CD4-positive, alpha-beta memory T cell (primary cell): ENCODE data around the gene TMEM184B. TPM values are rescaled to one million over a fixed set of nuclear protein-coding genes. Genes with fewer than 3 reads are reported as not detected.
A peak's percentile ranks its signal among the peaks of the same experiment; 100 is the strongest.

Source experiments
- CTCF ChIA-PET: fragments of 350-600 bp; sonication (Branson Sonifier 250); formaldehyde crosslinking; loops from one replicate; lab custom pipeline; 2021; ENCODE audit warnings: inconsistent platforms; ENCODE audit not compliant: partially characterized antibody; lab: Charles Lee
- POLR2A ChIA-PET: fragments of 350-600 bp; sonication (Branson Sonifier 250); formaldehyde crosslinking; loops from one replicate; lab custom pipeline; 2021; ENCODE audit not compliant: partially characterized antibody; lab: Charles Lee
- DNase-seq, 5 donors: peaks; one replicate each; pipeline versions ENCODE4 v3.0.0 to v3.0.0-alpha.2; 2020 to 2022; ENCODE audit warnings: mixed read lengths in 1 of 5
- H3K27ac ChIP-seq: one replicate; pipeline ENCODE4 v1.7.0; 2013; ENCODE audit warnings: low read depth, low read length
- H3K27me3 ChIP-seq: 2 replicates; pipeline ENCODE4 v1.7.0; 2013; ENCODE audit warnings: mild to moderate bottlenecking, low read length, moderate library complexity; ENCODE audit not compliant: insufficient read depth
- H3K36me3 ChIP-seq: 2 replicates; pipeline ENCODE4 v1.7.0; 2013; ENCODE audit warnings: mild to moderate bottlenecking, low read length, moderate library complexity; ENCODE audit not compliant: insufficient read depth
- H3K4me1 ChIP-seq: 2 replicates; pipeline ENCODE4 v1.7.0; 2013; ENCODE audit warnings: mild to moderate bottlenecking, low read length, moderate library complexity; ENCODE audit not compliant: insufficient read depth
- H3K4me3 ChIP-seq, 2 donors: one replicate each; pipeline ENCODE4 v1.7.0; 2013; ENCODE audit warnings: low read length in 2 of 2, mild to moderate bottlenecking in 1 of 2
- H3K9me3 ChIP-seq, 2 donors: one replicate each; pipeline ENCODE4 v1.7.0; 2013; ENCODE audit warnings: low read length in 2 of 2, control low read depth in 1 of 2; ENCODE audit not compliant: control insufficient read depth in 1 of 2
- H3K27ac Mint-ChIP-seq, 7 donors: one replicate each; pipeline ENCODE4 v1.8.0; 2020 to 2021; ENCODE audit warnings: mixed read lengths in 7 of 7, mild to moderate bottlenecking in 6 of 7, inconsistent platforms in 3 of 7, moderate library complexity in 3 of 7
- H3K27me3 Mint-ChIP-seq, 2 donors: one replicate each; pipeline ENCODE4 v1.8.0; 2020 to 2021; ENCODE audit warnings: mixed read lengths in 2 of 2
- H3K36me3 Mint-ChIP-seq, 2 donors: one replicate each; pipeline ENCODE4 v1.8.0; 2020 to 2021; ENCODE audit warnings: mixed read lengths in 2 of 2, inconsistent platforms in 1 of 2, mild to moderate bottlenecking in 1 of 2
- H3K4me1 Mint-ChIP-seq, 4 donors: one replicate each; pipeline ENCODE4 v1.8.0; 2020 to 2021; ENCODE audit warnings: mixed read lengths in 4 of 4, mild to moderate bottlenecking in 1 of 4
- H3K4me3 Mint-ChIP-seq, 8 donors: one replicate each; pipeline ENCODE4 v1.8.0; 2020 to 2021; ENCODE audit warnings: mixed read lengths in 8 of 8, mild to moderate bottlenecking in 7 of 8, moderate library complexity in 6 of 8, inconsistent platforms in 3 of 8
- H3K9me3 Mint-ChIP-seq, 8 donors: one replicate each; pipeline ENCODE4 v1.8.0; 2020 to 2021; ENCODE audit warnings: mixed read lengths in 8 of 8, mild to moderate bottlenecking in 5 of 8, inconsistent platforms in 3 of 8, moderate library complexity in 1 of 8
- intact Hi-C: fragments of 100-400 bp; cut with micrococcal nuclease; formaldehyde crosslinking; loops from one replicate; pipeline ENCODE4 v1.15.1; 2023
- polyA plus RNA-seq, 2 donors: library from polyadenylated mRNA; unstranded; fragments of 300-500 nt; fragmentation: Illumina TruSeq; gene quantifications; one replicate each; pipeline ENCODE4 v1.2.3, GENCODE V29; 2021
- total RNA-seq, 2 experiments: library from RNA; stranded (reverse); gene quantifications; one replicate each; pipeline ENCODE4 v1.2.3, GENCODE V29; 2021

Gene TMEM184B
- total and polyA plus RNA-seq, 4 experiments from 2014 or later: 9.0 to 36.6 (median 29.7) TPM

GRCh38 chr22:38207898-38208432 is 64.8 kb downstream of the TMEM184B start:
- Histone ChIP-seq H3K4me1 (peaks cover 18% of the 10 kb centered on the region), H3K27me3 (no peaks in the 10 kb centered on the region), H3K27ac (no peak overlapping the region), H3K9me3 (no peaks in the 10 kb centered on the region), H3K4me3 (no peak overlapping the region), H3K36me3 (no peaks in the 10 kb centered on the region)
- no peak for DNase-seq
- Mint-ChIP-seq H3K4me1 (peaks cover 11 to 35% (median 22%) of the 10 kb centered on the region in 4 donors), H3K4me3 (no peak overlapping the region), H3K9me3 (no peaks in the 10 kb centered on the region), H3K36me3 (peaks cover 0 to 2% of the 10 kb centered on the region in 2 donors), H3K27me3 (no peaks in the 10 kb centered on the region), H3K27ac (peak overlapping the region in 1 of 7 donors; percentile 57)
- intact Hi-C loops: no loop called here
- ChIA-PET CTCF (no interaction called here), POLR2A (interaction anchor here (1.2 kb wide), 1 partner anchor 26 kb away, joined by 3 read pairs; the partner anchor contains the start of gene PLA2G6)

GRCh38 chr22:38205261-38206128 is 67.3 kb downstream of the TMEM184B start:
- H3K36me3 ChIP-seq: no peaks in the 10 kb centered on the region
- intact Hi-C loops: no loop called here
- no peaks in the 10 kb centered on the region for H3K9me3 ChIP-seq
- no peak overlapping the region for H3K4me3 ChIP-seq
- Mint-ChIP-seq H3K27me3 (no peaks in the 10 kb centered on the region), H3K4me3 (peak overlapping the region in 1 of 8 donors; percentile 7), H3K36me3 (peaks cover 0 to 7% of the 10 kb centered on the region in 2 donors), H3K27ac (peak overlapping the region in 4 of 7 donors; percentile 7 to 87 (median 55)), H3K9me3 (no peaks in the 10 kb centered on the region), H3K4me1 (peaks cover 18 to 43% (median 28%) of the 10 kb centered on the region in 4 donors)
- ChIA-PET POLR2A (interaction anchor here (1.0 to 2.9 kb wide), 4 partner anchors 9 to 29 kb away, joined by 3 to 14 read pairs (median 6); partner anchors contain the start of gene PLA2G6), CTCF (interaction anchor here (1.2 kb wide), 1 partner anchor 9 kb away, joined by 3 read pairs; no protein-coding TSS in a partner anchor)
- peak in 1 of 5 donors; percentile 12 for DNase-seq
- no peaks in the 10 kb centered on the region for H3K27me3 ChIP-seq
- H3K27ac ChIP-seq: no peak overlapping the region
- H3K4me1 ChIP-seq: peaks cover 32% of the 10 kb centered on the region

DNA sequence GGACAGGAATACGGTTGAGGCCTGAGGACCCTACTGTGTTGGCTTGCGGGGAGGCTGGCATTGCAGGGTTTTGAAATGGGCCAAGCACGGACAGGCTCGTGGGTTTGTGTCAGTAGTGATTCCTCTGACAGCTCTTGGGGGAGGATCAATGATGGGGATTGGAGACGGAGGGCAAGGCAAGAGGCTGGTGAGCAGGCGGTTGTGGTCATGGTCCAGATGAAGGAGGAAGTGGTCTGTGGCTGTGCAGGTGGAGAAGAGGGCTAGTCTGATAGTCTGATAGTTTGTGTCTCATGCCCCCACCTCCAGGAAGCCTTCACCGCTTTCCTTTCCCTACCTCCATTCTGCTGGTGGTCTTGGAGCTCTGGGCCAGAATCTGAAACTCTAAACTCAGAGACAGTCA is 68.0 kb downstream of the TMEM184B start:
- intact Hi-C loops: loop anchor here (5.0 kb wide), 1 partner anchor 113 kb away; the partner anchor contains the start of gene CSNK1E
- Histone ChIP-seq H3K36me3 (no peaks in the 10 kb centered on the region), H3K27me3 (no peaks in the 10 kb centered on the region), H3K4me1 (peaks cover 32% of the 10 kb centered on the region), H3K4me3 (no peak overlapping the region), H3K27ac (no peak overlapping the region), H3K9me3 (no peaks in the 10 kb centered on the region)
- H3K9me3 Mint-ChIP-seq: no peaks in the 10 kb centered on the region
- DNase-seq: peak in 1 of 5 donors; percentile 50
- CTCF ChIA-PET: no interaction called here
- H3K4me3 Mint-ChIP-seq: peak overlapping the region; percentile 1 to 91 (median 47)
- POLR2A ChIA-PET: interaction anchor here (1.0 to 4.3 kb wide), 3 partner anchors 12 to 29 kb away, joined by 3 to 72 read pairs (median 14); partner anchors contain the start of gene PLA2G6
- peaks cover 18 to 43% (median 25%) of the 10 kb centered on the region in 4 donors for H3K4me1 Mint-ChIP-seq
- H3K36me3 Mint-ChIP-seq: peaks cover 0 to 7% of the 10 kb centered on the region in 2 donors
- no peaks in the 10 kb centered on the region for H3K27me3 Mint-ChIP-seq
- peak overlapping the region; percentile 33 to 96 (median 84) for H3K27ac Mint-ChIP-seq

GRCh38 chr22:38203855-38204514 is 68.8 kb downstream of the TMEM184B start:
- Histone ChIP-seq H3K36me3 (no peaks in the 10 kb centered on the region), H3K4me3 (no peak overlapping the region), H3K4me1 (peaks cover 32% of the 10 kb centered on the region), H3K9me3 (no peaks in the 10 kb centered on the region), H3K27ac (peak overlapping the region; percentile 5), H3K27me3 (no peaks in the 10 kb centered on the region)
- CTCF ChIA-PET: interaction anchor here (1.1 to 3.2 kb wide), 2 partner anchors 11 to 15 kb away, joined by 3 to 13 read pairs; no protein-coding TSS in a partner anchor
- peak overlapping the region; percentile 55 to 96 (median 83) for H3K27ac Mint-ChIP-seq
- intact Hi-C loops: loop anchor here (5.0 kb wide), 1 partner anchor 113 kb away; the partner anchor contains the start of gene CSNK1E
- peak in 1 of 5 donors; percentile 28 for DNase-seq
- POLR2A ChIA-PET: interaction anchor here (1.5 to 4.3 kb wide), 5 partner anchors 8 to 25 kb away, joined by 4 to 72 read pairs (median 14); partner anchors contain the start of gene PLA2G6
- peaks cover 18 to 47% (median 26%) of the 10 kb centered on the region in 4 donors for H3K4me1 Mint-ChIP-seq
- peaks cover 0 to 7% of the 10 kb centered on the region in 2 donors for H3K36me3 Mint-ChIP-seq
- peak overlapping the region; percentile 67 to 93 (median 89) for H3K4me3 Mint-ChIP-seq
- no peaks in the 10 kb centered on the region for H3K9me3 Mint-ChIP-seq
- no peaks in the 10 kb centered on the region for H3K27me3 Mint-ChIP-seq

GRCh38 chr22:38203090-38203810 is 69.6 kb downstream of the TMEM184B start:
- Mint-ChIP-seq H3K27ac (peak overlapping the region; percentile 78 to 96 (median 88)), H3K36me3 (peaks cover 0 to 7% of the 10 kb centered on the region in 2 donors), H3K27me3 (no peaks in the 10 kb centered on the region), H3K4me3 (peak overlapping the region; percentile 87 to 93 (median 90)), H3K4me1 (peaks cover 18 to 47% (median 26%) of the 10 kb centered on the region in 4 donors), H3K9me3 (no peaks in the 10 kb centered on the region)
- Histone ChIP-seq H3K27me3 (no peaks in the 10 kb centered on the region), H3K9me3 (no peaks in the 10 kb centered on the region), H3K27ac (peak overlapping the region; percentile 81), H3K4me3 (peak overlapping the region; percentile 80 to 90), H3K4me1 (peaks cover 32% of the 10 kb centered on the region), H3K36me3 (no peaks in the 10 kb centered on the region)
- intact Hi-C loops: loop anchor here (5.0 kb wide), 1 partner anchor 114 kb away; the partner anchor contains the start of gene CSNK1E
- ChIA-PET POLR2A (interaction anchor here (1.5 to 4.3 kb wide), 5 partner anchors 9 to 26 kb away, joined by 4 to 72 read pairs (median 14); partner anchors contain the start of gene PLA2G6), CTCF (interaction anchor here (1.1 to 3.2 kb wide), 2 partner anchors 12 to 16 kb away, joined by 3 to 13 read pairs; no protein-coding TSS in a partner anchor)
- DNase-seq: peak; percentile 41 to 52 (median 45)
